ENCODE measurements around the gene MARK3. TPM values are rescaled to one million over a fixed set of nuclear protein-coding genes. Genes with fewer than 3 reads are reported as not detected.

The MARK3 gene
- total and polyA plus RNA-seq, 2 of the 13 experiments (the other 11 are each of a cell fraction or from before 2014, with no cell fraction given) = 47.7 to 56.6 TPM

DNA sequence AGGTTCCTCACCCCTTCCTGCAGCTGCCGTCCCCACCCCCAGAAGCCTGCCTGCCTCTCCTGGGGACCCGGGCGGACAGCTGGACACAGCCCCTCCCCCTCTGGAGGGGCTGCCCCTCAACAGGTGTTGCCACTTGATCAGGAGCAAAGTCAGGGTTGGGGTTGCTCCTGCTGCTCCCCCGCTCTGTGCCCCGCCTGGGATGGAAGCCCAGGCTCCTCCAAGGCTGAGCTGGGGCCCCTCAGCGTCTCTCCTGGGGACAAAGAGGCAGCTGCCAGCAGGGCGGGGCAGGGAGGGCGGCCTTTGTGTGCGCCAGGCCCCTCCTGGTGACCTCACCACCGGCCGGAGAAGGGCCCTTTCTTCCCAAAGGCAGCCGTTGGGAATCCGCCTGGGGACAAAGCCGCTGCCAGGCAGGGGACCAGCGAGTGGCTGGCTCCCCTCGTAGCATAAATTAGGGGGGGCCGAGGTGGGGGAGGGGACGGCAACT, 157.4 kb downstream of the MARK3 start (continued):
- TF ChIP-seq ZNF737 (CRISPR knock-in tag; IDR thresholded peaks at IDR 0.05; ENCODE audit: borderline replicate concordance) (no peak), MEF2D (CRISPR knock-in tag; IDR thresholded peaks at IDR 0.05) (no peak), SOX6 (IDR thresholded peaks at IDR 0.05) (no peak), SOX6 (CRISPR knock-in tag; IDR thresholded peaks at IDR 0.05) (0 out of 2 replicates have a peak, but pooled peaks have one; percentile 14), ZSCAN31 (CRISPR knock-in tag; IDR thresholded peaks at IDR 0.05; ENCODE audit: low read depth) (no peak), SOX13 (IDR thresholded peaks at IDR 0.05) (no peak), SOX13 (CRISPR knock-in tag; conservative IDR thresholded peaks at IDR 0.05 in 1 of 2, IDR thresholded peaks at IDR 0.05 in 1 of 2) (peak in 1 of 2 experiments; percentile 57; a peak in 2 of 4 replicates), SP4 (CRISPR knock-in tag; IDR thresholded peaks at IDR 0.05) (no peak), KDM5B (CRISPR knock-in tag; IDR thresholded peaks at IDR 0.05; ENCODE audit: borderline replicate concordance) (no peak)
- TF ChIP-seq, protein P1, sequence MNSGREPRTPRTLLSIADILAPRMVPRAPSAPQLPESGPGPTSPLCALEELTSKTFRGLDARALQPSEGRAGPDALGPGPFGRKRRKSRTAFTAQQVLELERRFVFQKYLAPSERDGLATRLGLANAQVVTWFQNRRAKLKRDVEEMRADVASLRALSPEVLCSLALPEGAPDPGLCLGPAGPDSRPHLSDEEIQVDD (CRISPR knock-in tag; IDR thresholded peaks at IDR 0.05; ENCODE audit: borderline replicate concordance) = no peak
- TF ChIP-seq, protein P2, sequence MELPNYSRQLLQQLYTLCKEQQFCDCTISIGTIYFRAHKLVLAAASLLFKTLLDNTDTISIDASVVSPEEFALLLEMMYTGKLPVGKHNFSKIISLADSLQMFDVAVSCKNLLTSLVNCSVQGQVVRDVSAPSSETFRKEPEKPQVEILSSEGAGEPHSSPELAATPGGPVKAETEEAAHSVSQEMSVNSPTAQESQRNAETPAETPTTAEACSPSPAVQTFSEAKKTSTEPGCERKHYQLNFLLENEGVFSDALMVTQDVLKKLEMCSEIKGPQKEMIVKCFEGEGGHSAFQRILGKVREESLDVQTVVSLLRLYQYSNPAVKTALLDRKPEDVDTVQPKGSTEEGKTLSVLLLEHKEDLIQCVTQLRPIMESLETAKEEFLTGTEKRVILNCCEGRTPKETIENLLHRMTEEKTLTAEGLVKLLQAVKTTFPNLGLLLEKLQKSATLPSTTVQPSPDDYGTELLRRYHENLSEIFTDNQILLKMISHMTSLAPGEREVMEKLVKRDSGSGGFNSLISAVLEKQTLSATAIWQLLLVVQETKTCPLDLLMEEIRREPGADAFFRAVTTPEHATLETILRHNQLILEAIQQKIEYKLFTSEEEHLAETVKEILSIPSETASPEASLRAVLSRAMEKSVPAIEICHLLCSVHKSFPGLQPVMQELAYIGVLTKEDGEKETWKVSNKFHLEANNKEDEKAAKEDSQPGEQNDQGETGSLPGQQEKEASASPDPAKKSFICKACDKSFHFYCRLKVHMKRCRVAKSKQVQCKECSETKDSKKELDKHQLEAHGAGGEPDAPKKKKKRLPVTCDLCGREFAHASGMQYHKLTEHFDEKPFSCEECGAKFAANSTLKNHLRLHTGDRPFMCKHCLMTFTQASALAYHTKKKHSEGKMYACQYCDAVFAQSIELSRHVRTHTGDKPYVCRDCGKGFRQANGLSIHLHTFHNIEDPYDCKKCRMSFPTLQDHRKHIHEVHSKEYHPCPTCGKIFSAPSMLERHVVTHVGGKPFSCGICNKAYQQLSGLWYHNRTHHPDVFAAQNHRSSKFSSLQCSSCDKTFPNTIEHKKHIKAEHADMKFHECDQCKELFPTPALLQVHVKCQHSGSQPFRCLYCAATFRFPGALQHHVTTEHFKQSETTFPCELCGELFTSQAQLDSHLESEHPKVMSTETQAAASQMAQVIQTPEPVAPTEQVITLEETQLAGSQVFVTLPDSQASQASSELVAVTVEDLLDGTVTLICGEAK (IDR thresholded peaks at IDR 0.05) = no peak
- TF ChIP-seq, protein P2 (CRISPR knock-in tag; IDR thresholded peaks at IDR 0.05) = no peak
- TF ChIP-seq, protein P3, sequence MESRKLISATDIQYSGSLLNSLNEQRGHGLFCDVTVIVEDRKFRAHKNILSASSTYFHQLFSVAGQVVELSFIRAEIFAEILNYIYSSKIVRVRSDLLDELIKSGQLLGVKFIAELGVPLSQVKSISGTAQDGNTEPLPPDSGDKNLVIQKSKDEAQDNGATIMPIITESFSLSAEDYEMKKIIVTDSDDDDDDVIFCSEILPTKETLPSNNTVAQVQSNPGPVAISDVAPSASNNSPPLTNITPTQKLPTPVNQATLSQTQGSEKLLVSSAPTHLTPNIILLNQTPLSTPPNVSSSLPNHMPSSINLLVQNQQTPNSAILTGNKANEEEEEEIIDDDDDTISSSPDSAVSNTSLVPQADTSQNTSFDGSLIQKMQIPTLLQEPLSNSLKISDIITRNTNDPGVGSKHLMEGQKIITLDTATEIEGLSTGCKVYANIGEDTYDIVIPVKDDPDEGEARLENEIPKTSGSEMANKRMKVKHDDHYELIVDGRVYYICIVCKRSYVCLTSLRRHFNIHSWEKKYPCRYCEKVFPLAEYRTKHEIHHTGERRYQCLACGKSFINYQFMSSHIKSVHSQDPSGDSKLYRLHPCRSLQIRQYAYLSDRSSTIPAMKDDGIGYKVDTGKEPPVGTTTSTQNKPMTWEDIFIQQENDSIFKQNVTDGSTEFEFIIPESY (CRISPR knock-in tag; IDR thresholded peaks at IDR 0.05) = peak; percentile 31; the same call in 1 of the 2 replicates
- TF ChIP-seq, protein P4, sequence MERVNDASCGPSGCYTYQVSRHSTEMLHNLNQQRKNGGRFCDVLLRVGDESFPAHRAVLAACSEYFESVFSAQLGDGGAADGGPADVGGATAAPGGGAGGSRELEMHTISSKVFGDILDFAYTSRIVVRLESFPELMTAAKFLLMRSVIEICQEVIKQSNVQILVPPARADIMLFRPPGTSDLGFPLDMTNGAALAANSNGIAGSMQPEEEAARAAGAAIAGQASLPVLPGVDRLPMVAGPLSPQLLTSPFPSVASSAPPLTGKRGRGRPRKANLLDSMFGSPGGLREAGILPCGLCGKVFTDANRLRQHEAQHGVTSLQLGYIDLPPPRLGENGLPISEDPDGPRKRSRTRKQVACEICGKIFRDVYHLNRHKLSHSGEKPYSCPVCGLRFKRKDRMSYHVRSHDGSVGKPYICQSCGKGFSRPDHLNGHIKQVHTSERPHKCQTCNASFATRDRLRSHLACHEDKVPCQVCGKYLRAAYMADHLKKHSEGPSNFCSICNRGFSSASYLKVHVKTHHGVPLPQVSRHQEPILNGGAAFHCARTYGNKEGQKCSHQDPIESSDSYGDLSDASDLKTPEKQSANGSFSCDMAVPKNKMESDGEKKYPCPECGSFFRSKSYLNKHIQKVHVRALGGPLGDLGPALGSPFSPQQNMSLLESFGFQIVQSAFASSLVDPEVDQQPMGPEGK (CRISPR knock-in tag; IDR thresholded peaks at IDR 0.05) = 0 out of 2 replicates have a peak, but pooled peaks have one; percentile 14
